Stimulated activated naive CD4-positive, alpha-beta T cell treated with Interleukin-2 at 50 U/mL for 16 hours (primary cell): Measurements from ENCODE around the gene GJC1.
A peak's percentile ranks its signal among the peaks of the same experiment; 100 is the strongest.

ENCODE experiments used
- DNase-seq: peaks from one replicate; lab custom pipeline; 2025; lab: John Stamatoyannopoulos, UW

The GJC1 gene

DNA sequence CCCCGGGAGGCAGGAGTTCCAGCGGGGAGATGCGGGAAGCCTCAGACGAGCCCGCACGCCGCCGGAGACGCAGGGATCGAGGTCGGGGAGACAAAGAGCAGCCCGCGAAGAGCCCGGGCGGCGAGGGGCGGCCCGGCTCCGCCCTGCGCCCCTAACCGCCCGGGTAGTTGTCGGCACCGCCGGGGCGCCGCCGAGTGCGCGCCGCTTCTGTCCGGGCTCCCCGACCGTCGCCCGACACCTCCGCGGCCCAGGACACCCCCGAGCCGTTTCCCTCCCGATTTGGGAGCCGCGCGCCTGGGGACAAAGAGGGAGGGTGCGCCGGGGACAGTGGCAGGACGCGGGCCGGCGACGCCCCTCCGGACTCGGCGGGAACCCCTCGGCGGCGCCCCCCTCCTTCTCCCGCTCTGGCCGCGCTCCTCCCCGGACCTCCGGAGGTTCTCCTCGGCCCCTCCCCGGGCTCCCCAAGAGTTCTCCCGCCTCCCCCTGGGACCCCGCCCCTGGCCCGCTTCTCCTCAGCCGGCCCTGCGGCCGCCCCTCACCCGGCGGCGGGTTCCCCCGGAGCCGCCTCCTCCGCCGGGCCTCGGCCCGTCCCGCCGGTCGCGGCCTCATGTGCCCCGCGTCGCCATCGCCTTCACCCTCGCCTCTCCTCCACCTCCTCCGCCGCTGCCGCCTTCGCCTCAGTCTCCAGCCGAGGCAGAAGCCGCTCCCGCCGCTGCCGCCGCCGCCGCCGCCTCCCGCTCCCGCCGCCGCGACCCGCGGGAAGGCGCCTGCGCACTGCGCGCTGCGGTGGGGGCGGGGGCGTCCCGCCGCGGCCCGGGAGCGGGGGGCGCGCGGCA, at the start of gene GJC1:
Gene GJC1 (minus strand): TSS at position 765 of the 836 bp plus-strand sequence. CDS start 24,470 bp downstream, outside the sequence.
- DNase-seq, result peak; percentile 12

DNA sequence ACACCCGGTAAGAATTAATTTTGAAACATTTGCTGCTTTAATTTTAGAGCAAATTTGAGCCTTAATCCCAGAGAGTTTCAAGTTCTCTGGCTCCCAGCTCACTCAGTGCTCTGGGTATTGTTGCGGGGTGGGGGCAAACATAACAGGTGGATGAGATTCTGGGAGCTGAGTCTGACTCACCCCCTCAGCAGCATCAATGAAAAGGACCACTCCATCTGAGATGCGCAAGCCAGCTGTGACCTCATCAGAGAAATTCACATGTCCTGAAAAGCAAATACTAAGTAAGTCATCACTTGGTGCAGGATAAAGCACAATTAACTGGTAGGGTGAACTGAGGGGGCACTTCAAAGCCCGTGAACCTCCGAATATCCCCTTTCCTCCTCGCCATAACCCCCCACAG, 49.3 kb upstream of the GJC1 start:
- DNase-seq, result no peak

- DNase-seq, result no peak
These were observed 48.6 kb upstream of the GJC1 start for GRCh38 chr17:44878627-44879221.

DNA sequence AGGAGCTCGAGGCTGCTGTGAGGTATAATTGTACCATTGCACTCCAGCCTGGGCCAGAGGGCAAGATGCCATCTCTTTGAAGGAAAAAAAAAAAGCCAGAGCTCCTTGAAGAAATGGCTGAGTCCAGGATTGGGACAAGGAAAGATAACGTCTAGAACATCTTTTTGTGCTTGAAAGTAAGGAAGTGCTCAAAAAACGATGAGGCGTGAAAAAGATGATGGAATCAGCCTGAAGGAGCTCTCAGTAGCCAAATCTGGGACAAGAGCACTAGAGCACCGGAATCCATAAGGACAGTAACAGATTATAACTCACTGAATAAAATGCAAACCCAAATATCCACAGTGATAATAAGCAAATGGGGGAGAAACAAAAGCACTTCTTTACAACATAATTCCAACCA, 47.0 kb upstream of the GJC1 start:
- no peak for DNase-seq

- no peak for DNase-seq
These were observed 45.7 kb upstream of the GJC1 start for GRCh38 chr17:44875761-44876160.

GRCh38 chr17:44872131-44872768, 42.2 kb upstream of the GJC1 start:
- DNase-seq, result no peak

GRCh38 chr17:44871556-44871955, 41.5 kb upstream of the GJC1 start:
- DNase-seq, result no peak

GRCh38 chr17:44867841-44868240, 37.8 kb upstream of the GJC1 start:
- no peak for DNase-seq

GRCh38 chr17:44865931-44866330, 35.8 kb upstream of the GJC1 start:
- no peak for DNase-seq

- peak; percentile 55 for DNase-seq
These were observed 35.2 kb upstream of the GJC1 start for GRCh38 chr17:44865231-44865660.

- DNase-seq, result no peak
These were observed 34.7 kb upstream of the GJC1 start for GRCh38 chr17:44864831-44865230.

DNA sequence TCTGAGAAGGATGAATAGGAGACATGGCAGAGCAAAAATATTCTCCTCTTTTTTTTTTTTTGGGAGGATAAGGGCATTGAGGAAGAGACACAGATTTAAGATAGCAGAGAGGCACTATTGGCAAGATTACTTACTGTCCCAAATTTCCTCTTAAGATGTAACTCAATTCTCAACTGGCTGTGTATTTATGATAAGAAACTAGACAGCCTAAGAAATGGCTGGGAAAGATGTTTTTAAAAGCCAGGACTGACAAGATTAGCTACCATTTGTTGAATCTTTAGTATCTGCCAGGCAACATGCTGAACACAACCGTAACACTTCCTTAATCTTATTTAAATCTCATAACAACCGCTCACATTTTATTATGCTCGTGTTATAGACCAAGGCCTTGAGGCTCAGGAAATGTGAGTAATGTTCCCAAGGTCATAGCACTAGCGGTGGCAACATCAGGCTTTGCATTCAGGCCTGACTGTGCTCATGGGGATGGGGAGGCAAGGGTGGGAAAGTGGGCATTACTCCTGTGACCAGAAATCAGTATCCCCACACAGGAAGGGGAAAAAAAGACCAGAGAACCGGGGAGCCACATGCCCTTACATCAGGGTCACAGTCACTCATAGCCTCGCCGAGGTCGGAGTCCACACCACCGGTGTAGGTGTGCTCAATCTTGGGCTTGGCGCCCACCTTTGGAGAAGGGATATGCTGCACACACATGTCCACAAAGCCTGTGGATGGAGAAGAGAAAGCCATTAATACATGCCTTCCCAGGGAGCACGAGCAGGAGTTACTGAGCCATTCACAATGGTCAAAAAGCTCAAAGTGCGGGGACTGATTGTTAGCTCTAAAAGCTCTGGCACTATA, 33.2 kb upstream of the GJC1 start:
- DNase-seq, result no peak

- DNase-seq, result no peak
These were observed 32.3 kb upstream of the GJC1 start for GRCh38 chr17:44862278-44862914.

DNA sequence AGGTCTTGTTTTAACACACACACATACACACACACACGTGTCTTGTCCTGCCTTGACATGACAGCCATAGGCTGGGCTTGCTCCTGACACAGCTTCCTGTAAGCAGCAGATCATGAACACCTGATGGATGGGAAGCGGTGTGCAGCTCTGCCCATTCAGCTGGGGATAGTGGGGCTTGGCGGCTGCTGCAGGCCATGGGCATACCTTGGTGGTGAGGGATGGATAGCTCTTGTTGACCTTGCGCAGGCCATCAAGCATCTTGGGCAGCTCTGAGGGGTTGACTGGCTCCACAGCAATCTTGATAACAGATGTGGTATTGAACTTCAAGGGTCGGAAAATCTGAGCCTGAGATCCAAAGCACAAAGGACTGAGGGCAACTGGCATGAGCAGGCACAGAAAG, 29.6 kb upstream of the GJC1 start:
- no peak for DNase-seq

DNA sequence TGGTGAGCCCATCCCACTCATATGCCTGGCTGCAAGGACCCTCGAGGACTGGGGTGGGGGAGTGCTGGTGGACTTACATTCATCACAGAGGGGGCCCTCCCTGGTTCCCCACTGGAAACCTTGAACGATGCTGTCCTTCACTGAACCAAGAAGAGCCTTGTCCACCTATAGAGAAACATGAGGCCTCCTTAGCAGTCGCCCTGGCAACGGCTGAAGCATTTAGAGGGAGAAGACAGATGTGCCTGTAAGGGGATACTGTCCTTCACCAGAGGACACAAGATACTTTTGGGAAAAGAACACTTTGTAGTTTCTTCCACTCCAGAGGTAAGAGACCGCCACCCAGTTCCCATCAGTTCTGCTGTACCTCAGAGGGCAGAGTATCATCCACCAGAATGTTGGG, 24.1 kb upstream of the GJC1 start:
- no peak for DNase-seq

- DNase-seq, result no peak
These were observed 20.5 kb upstream of the GJC1 start for GRCh38 chr17:44850612-44851011.

- no peak for DNase-seq
These were observed 19.9 kb upstream of the GJC1 start for GRCh38 chr17:44850025-44850424.

- no peak for DNase-seq
These were observed 18.9 kb upstream of the GJC1 start for GRCh38 chr17:44848961-44849489.

DNA sequence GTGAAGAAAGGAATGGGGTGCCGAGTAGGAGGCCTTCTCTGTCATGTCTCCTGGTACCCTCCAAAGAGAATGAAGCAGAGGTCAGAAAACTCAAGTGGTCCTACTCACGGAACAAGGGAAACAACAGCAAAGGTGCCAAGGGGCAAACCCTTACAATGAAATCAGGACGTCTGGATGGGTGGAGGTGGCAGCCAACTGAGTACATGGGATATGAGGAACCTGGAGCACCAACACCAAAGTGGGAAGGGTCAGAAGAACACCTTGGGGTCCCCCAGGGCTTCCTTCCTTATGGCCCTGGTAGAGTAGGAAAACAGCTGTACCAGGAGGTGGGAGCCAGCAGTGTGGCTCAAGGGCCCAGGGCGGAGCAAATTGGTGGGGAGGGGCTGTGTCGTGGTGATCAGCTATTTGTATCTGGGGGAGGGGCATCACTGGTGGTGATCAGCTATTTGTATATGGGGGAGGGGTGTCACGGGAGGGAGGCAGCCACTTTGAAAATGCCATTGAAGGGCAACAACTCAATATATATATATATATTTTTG, 18.2 kb upstream of the GJC1 start:
- DNase-seq, result no peak

DNA sequence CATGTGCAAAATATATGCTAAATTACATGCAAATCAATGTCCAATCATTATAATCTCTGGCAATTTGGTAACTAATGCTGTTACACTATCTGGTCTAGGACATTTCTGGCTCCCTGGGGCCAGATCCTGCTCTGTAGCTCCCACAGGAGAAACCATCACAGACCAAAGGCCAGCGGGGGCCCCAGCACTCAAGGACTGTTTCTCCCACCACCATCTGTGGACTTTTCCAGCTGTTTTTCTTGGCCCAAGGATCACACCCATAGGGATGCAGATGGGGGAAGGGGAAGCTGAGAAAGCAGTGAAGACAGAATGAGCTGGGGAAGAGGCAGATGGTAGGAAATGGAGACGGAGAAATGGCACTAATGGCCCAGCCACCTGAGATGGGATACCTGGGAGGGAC, 17.5 kb upstream of the GJC1 start, which contains the start of gene HIGD1B:
Gene HIGD1B (plus strand): TSS at position 298 of the 400 bp plus-strand sequence. CDS start 270 bp downstream, outside the sequence.
- DNase-seq, result no peak

DNA sequence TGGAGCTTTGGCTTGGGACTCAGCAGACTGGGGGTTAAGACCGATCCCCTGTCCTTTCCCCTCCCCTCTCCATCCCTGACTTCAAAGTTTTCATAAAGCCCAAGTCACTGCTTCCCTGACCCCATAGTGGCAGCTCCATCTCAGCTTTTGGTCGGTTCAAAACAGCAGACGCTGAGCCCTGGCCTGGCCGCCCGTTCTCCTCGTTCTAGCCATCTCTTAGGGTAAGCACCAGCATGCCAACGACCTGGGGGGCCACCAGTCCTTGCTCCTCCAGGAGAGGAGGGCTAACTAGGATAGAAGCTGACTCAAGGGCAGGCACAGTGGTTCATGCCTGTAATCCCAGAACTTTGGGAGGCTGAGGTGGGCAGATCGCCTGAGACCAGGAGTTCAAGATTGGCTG, 16.1 kb upstream of the GJC1 start:
- DNase-seq, result no peak
